GM12878 (cell line): ENCODE data around the gene TRPM5. TPM values are rescaled to one million over a fixed set of nuclear protein-coding genes. Genes with fewer than 3 reads are reported as not detected.

ENCODE experiments used
- BHLHE40 ChIP-seq, 2 experiments: fragments of 450-650 bp in 1 of 2; IDR thresholded peaks; 2 replicates each; pipeline ENCODE4 v1.6.1; 2011 to 2017; ENCODE audit warnings: low read depth in 2 of 2, borderline replicate concordance in 1 of 2, improper control_type of control experiment in 1 of 2, low read length in 1 of 2, mild to moderate bottlenecking in 1 of 2
- FOXM1 ChIP-seq: IDR thresholded peaks from 2 replicates; pipeline ENCODE4 v1.6.1; 2012; ENCODE audit warnings: low read depth, mild to moderate bottlenecking, inconsistent platforms, low read length, moderate library complexity
- GABPA ChIP-seq: IDR thresholded peaks from 2 replicates; pipeline ENCODE4 v1.6.1; 2014; ENCODE audit warnings: antibody characterized with exemption, low read depth, mild to moderate bottlenecking, inconsistent platforms
- HDAC2 ChIP-seq: fragments of 200-600 bp; sonication (generic); IDR thresholded peaks from 2 replicates; pipeline ENCODE4 v1.6.1; 2017
- NR2C2 ChIP-seq: IDR thresholded peaks from 2 replicates; pipeline ENCODE4 v1.6.1; 2011; ENCODE audit warnings: borderline replicate concordance, low read depth; ENCODE audit not compliant: control insufficient read depth, insufficient read length
- polyA plus RNA-seq, 11 experiments: library from polyadenylated mRNA; depleted of rRNA in 4 of 11; unstranded in 6 of 11; stranded (reverse) in 5 of 11; fragments of >200 nt; fragmentation: Nextera tagmentation in 4 of 11; fragmentation: Illumina TruSeq in 1 of 11; extraction: Ambion mirVana in 4 of 11; extraction: Trizol in 1 of 11; gene quantifications; 1 replicate in 1 of 11; 2 replicates in 10 of 11; pipeline versions ENCODE4 v1.2.1 to v1.2.3, GENCODE V29; 2011 to 2016; ENCODE audit warnings: inconsistent platforms in 2 of 11, missing spikeins in 2 of 11, low read depth in 1 of 11
- total RNA-seq, 4 experiments: library from RNA; depleted of rRNA in 3 of 4; stranded (reverse); fragments of >200 nt in 3 of 4; fragmentation: Illumina TruSeq in 1 of 4; extraction: Trizol in 1 of 4; gene quantifications; 2 replicates each; pipeline versions ENCODE4 v1.2.1 to v1.2.3, GENCODE V29; 2013 to 2021
- TF ChIP-seq, protein P1 (sequence below): fragments of 450-650 bp; formaldehyde crosslinking; IDR thresholded peaks from 2 replicates; pipeline ENCODE4 v1.4.0; 2022; ENCODE audit warnings: mild to moderate bottlenecking, moderate library complexity
- TF ChIP-seq, protein P2 (sequence below): IDR thresholded peaks from 2 replicates; pipeline ENCODE4 v1.6.1; 2012; ENCODE audit warnings: low read depth, low read length, improper control_type of control experiment
- TF ChIP-seq, protein P3 (sequence below): fragments of 450-650 bp; conservative IDR thresholded peaks from 2 replicates; pipeline ENCODE4 v1.6.1; 2017; ENCODE audit warnings: mild to moderate bottlenecking, moderate library complexity

TRPM5 gene
- total and polyA plus RNA-seq, 10 of the 15 experiments (the other 5 are each of a cell fraction or from before 2014, with no cell fraction given) = not detected

DNA sequence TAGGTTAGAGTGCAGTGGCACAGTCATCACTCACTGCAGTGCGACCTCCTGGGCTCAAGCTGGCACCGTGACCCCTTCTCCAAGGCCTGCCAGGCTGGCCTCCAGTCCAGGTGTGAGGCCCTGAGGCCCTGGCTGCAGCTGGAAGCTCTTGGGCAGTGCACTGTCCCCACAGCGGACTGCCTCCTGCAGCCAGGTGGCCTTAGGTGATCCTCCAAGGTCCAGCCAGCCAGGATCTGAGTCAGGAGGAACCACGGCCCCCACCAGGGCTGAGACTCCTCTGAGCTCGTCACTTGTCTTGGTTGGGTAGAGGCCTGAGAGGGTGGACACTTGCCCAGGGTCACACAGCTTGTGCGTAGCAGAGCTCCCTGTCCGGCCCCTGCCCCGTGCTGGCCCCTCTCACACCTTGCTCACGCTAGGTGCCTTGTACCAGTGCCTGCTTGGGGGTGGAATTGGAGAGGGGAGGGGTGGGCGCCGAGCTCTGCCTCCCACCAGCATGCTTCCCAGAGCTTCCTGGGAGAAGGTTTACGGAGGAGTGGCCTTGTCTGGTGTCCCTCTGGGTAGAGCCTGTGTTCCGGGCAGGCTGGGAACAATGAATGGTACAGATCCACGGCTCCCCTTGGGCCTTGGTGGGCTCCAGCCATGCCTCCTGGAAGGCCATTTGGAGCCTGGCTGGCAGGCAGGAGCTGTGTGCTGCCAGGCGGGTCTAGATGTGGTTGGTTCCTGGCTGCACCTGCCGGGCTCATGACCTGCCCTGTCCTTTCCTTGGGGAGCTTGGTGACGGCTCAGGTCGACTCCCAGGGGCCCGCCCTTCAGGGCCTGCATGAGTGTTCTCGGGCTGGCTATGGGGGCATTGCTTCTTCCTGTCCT is 21.1 kb upstream of the TRPM5 start (continued):
- TF ChIP-seq, protein P1, sequence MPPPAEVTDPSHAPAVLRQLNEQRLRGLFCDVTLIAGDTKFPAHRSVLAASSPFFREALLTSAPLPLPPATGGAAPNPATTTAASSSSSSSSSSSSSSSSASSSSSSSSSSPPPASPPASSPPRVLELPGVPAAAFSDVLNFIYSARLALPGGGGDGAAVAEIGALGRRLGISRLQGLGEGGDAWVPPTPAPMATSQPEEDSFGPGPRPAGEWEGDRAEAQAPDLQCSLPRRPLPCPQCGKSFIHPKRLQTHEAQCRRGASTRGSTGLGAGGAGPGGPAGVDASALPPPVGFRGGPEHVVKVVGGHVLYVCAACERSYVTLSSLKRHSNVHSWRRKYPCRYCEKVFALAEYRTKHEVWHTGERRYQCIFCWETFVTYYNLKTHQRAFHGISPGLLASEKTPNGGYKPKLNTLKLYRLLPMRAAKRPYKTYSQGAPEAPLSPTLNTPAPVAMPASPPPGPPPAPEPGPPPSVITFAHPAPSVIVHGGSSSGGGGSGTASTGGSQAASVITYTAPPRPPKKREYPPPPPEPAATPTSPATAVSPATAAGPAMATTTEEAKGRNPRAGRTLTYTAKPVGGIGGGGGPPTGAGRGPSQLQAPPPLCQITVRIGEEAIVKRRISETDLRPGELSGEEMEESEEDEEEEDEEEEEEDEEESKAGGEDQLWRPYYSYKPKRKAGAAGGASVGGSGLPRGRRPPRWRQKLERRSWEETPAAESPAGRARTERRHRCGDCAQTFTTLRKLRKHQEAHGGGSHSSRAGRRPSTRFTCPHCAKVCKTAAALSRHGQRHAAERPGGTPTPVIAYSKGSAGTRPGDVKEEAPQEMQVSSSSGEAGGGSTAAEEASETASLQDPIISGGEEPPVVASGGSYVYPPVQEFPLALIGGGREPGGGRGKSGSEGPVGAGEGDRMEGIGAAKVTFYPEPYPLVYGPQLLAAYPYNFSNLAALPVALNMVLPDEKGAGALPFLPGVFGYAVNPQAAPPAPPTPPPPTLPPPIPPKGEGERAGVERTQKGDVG (CRISPR knock-in tag) = no peak
- TF ChIP-seq, protein P2, sequence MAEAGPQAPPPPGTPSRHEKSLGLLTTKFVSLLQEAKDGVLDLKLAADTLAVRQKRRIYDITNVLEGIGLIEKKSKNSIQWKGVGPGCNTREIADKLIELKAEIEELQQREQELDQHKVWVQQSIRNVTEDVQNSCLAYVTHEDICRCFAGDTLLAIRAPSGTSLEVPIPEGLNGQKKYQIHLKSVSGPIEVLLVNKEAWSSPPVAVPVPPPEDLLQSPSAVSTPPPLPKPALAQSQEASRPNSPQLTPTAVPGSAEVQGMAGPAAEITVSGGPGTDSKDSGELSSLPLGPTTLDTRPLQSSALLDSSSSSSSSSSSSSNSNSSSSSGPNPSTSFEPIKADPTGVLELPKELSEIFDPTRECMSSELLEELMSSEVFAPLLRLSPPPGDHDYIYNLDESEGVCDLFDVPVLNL = no peak
- TF ChIP-seq HDAC2 = no peak
- no peak for TF ChIP-seq BHLHE40 (IDR thresholded peaks at IDR 0.05; ENCODE audit: borderline replicate concordance in 1 of 2, low read depth in 2 of 2, low read length in 1 of 2)
- TF ChIP-seq, protein P3, sequence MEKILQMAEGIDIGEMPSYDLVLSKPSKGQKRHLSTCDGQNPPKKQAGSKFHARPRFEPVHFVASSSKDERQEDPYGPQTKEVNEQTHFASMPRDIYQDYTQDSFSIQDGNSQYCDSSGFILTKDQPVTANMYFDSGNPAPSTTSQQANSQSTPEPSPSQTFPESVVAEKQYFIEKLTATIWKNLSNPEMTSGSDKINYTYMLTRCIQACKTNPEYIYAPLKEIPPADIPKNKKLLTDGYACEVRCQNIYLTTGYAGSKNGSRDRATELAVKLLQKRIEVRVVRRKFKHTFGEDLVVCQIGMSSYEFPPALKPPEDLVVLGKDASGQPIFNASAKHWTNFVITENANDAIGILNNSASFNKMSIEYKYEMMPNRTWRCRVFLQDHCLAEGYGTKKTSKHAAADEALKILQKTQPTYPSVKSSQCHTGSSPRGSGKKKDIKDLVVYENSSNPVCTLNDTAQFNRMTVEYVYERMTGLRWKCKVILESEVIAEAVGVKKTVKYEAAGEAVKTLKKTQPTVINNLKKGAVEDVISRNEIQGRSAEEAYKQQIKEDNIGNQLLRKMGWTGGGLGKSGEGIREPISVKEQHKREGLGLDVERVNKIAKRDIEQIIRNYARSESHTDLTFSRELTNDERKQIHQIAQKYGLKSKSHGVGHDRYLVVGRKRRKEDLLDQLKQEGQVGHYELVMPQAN = no peak
- TF ChIP-seq FOXM1 = no peak
- TF ChIP-seq NR2C2 = no peak
- no peak for TF ChIP-seq GABPA
